Vagina (tissue), 2 donors: ENCODE results near the gene TJP1. TPM values are rescaled to one million over a fixed set of nuclear protein-coding genes. Genes with fewer than 3 reads are reported as not detected.

Source experiments
- DNase-seq, 2 donors: peaks; one replicate each; pipeline ENCODE4 v3.0.0-alpha.2; 2017; ENCODE audit errors: extremely low spot score in 2 of 2
- H3K27ac ChIP-seq: fragments of 200-600 bp; sonication (generic); one replicate; pipeline ENCODE4 v1.5.1; 2019
- H3K27me3 ChIP-seq: fragments of 200-600 bp; sonication (generic); one replicate; pipeline ENCODE4 v1.5.1; 2019
- H3K36me3 ChIP-seq, 2 donors: fragments of 200-600 bp; sonication (generic); one replicate each; pipeline ENCODE4 v1.5.1; 2017 to 2019
- H3K4me1 ChIP-seq: fragments of 200-600 bp; sonication (generic); one replicate; pipeline ENCODE4 v1.5.1; 2019
- H3K4me3 ChIP-seq, 2 donors: fragments of 200-600 bp; sonication (generic); 1 replicate in 1 of 2; 2 replicates in 1 of 2; pipeline ENCODE4 v1.5.1; 2016 to 2019
- H3K9me3 ChIP-seq: fragments of 200-600 bp; sonication (generic); one replicate; pipeline ENCODE4 v1.5.1; 2019
- CTCF ChIP-seq, 3 experiments: fragments of 450-650 bp in 2 of 3; fragments of 200-600 bp in 1 of 3; sonication (generic) in 1 of 3; IDR thresholded peaks; one replicate each; pipeline ENCODE4 v1.5.1; 2017 to 2019; ENCODE audit warnings: antibody characterized with exemption in 3 of 3, mild to moderate bottlenecking in 2 of 3, moderate library complexity in 2 of 3
- POLR2A ChIP-seq, 2 donors: fragments of 450-650 bp; IDR thresholded peaks; one replicate each; pipeline ENCODE4 v1.6.1; 2017; ENCODE audit warnings: antibody characterized with exemption in 2 of 2, mild to moderate bottlenecking in 2 of 2, moderate library complexity in 2 of 2
- POLR2AphosphoS5 ChIP-seq, 2 donors: sonication (generic); formaldehyde crosslinking; IDR thresholded peaks; one replicate each; pipeline ENCODE4 v1.9.0; 2017; ENCODE audit warnings: antibody characterized with exemption in 2 of 2, mild to moderate bottlenecking in 2 of 2, low read depth in 1 of 2; ENCODE audit not compliant: insufficient read depth in 1 of 2
- intact Hi-C: fragments of 100-400 bp; cut with DNase I; formaldehyde crosslinking; loops from one replicate; pipeline ENCODE4 v1.15.1; 2023
- total RNA-seq: library from RNA; depleted of rRNA; stranded (reverse); fragments of >200 nt; gene quantifications from one replicate; pipeline ENCODE4 v1.2.3, GENCODE V29; 2016

The TJP1 gene
- total RNA-seq, 1 donor from 2014 or later, result 110 TPM

GRCh38 chr15:29670266-29670665 is 152.0 kb downstream of the TJP1 start:
- no peak for TF ChIP-seq CTCF (IDR thresholded peaks at IDR 0.05)
- no peak for TF ChIP-seq POLR2A (IDR thresholded peaks at IDR 0.05)
- no peak for TF ChIP-seq POLR2AphosphoS5 (IDR thresholded peaks at IDR 0.05; ENCODE audit: insufficient read depth in 1 of 2, low read depth in 1 of 2)
- Histone ChIP-seq H3K27me3 (no peaks in the 10 kb centered on the region), H3K36me3 (no peaks in the 10 kb centered on the region), H3K4me3 (no peak overlapping the region), H3K4me1 (peaks cover 13% of the 10 kb centered on the region), H3K9me3 (no peaks in the 10 kb centered on the region), H3K27ac (no peak overlapping the region)
- no peak for DNase-seq
- intact Hi-C loops, result no loop called here

- Histone ChIP-seq H3K27me3 (no peaks in the 10 kb centered on the region), H3K27ac (no peak overlapping the region)
Measured at GRCh38 chr15:29669823-29670222, 152.4 kb downstream of the TJP1 start.

GRCh38 chr15:29668120-29668602 is 154.1 kb downstream of the TJP1 start:
- H3K4me1 ChIP-seq, result no peaks in the 10 kb centered on the region
- H3K27me3 ChIP-seq, result no peaks in the 10 kb centered on the region
- H3K9me3 ChIP-seq, result no peaks in the 10 kb centered on the region
- no peak overlapping the region for H3K4me3 ChIP-seq
- no peaks in the 10 kb centered on the region for H3K36me3 ChIP-seq
- DNase-seq, result no peak
- no peak for TF ChIP-seq POLR2AphosphoS5 (IDR thresholded peaks at IDR 0.05; ENCODE audit: insufficient read depth in 1 of 2, low read depth in 1 of 2)
- peak in 2 of 3 experiments; percentile 29 to 60 for TF ChIP-seq CTCF (IDR thresholded peaks at IDR 0.05)
- intact Hi-C loops, result no loop called here
- H3K27ac ChIP-seq, result no peak overlapping the region

More at GRCh38 chr15:29669823-29670222, 152.4 kb downstream of the TJP1 start:
- TF ChIP-seq CTCF (IDR thresholded peaks at IDR 0.05) (no peak), POLR2AphosphoS5 (IDR thresholded peaks at IDR 0.05; ENCODE audit: insufficient read depth in 1 of 2, low read depth in 1 of 2) (no peak), POLR2A (IDR thresholded peaks at IDR 0.05) (no peak)
- Histone ChIP-seq H3K4me1 (peaks cover 8% of the 10 kb centered on the region), H3K36me3 (no peaks in the 10 kb centered on the region), H3K9me3 (no peaks in the 10 kb centered on the region), H3K4me3 (no peak overlapping the region)
- no peak for DNase-seq
- intact Hi-C loops, result no loop called here

- intact Hi-C loops, result no loop called here
- no peaks in the 10 kb centered on the region for H3K36me3 ChIP-seq
- TF ChIP-seq POLR2AphosphoS5 (IDR thresholded peaks at IDR 0.05; ENCODE audit: insufficient read depth in 1 of 2, low read depth in 1 of 2) (no peak), CTCF (IDR thresholded peaks at IDR 0.05) (no peak), POLR2A (IDR thresholded peaks at IDR 0.05) (no peak)
Measured at GRCh38 chr15:29666241-29666640, 156.0 kb downstream of the TJP1 start.

GRCh38 chr15:29665444-29666003 is 156.7 kb downstream of the TJP1 start:
- no peaks in the 10 kb centered on the region for H3K27me3 ChIP-seq
- no peaks in the 10 kb centered on the region for H3K9me3 ChIP-seq
- H3K36me3 ChIP-seq, result no peaks in the 10 kb centered on the region
- no peak overlapping the region for H3K4me3 ChIP-seq
- TF ChIP-seq CTCF (IDR thresholded peaks at IDR 0.05) (no peak), POLR2A (IDR thresholded peaks at IDR 0.05) (no peak), POLR2AphosphoS5 (IDR thresholded peaks at IDR 0.05; ENCODE audit: insufficient read depth in 1 of 2, low read depth in 1 of 2) (no peak)
- no peak overlapping the region for H3K27ac ChIP-seq
- intact Hi-C loops, result no loop called here
- H3K4me1 ChIP-seq, result no peaks in the 10 kb centered on the region
- no peak for DNase-seq

More at GRCh38 chr15:29666241-29666640, 156.0 kb downstream of the TJP1 start:
- no peak overlapping the region for H3K27ac ChIP-seq
- no peaks in the 10 kb centered on the region for H3K27me3 ChIP-seq
- H3K4me1 ChIP-seq, result no peaks in the 10 kb centered on the region
- no peak overlapping the region for H3K4me3 ChIP-seq
- H3K9me3 ChIP-seq, result no peaks in the 10 kb centered on the region
- DNase-seq, result no peak
